Loucy (cell line): ENCODE data around the gene SEC24B.

Experiments used
- H2AFZ ChIP-seq: fragments of 200-600 bp; sonication (generic); 2 replicates; pipeline ENCODE4 v1.6.0; 2016; ENCODE audit warnings: antibody characterized with exemption, mild to moderate bottlenecking, low read length, moderate library complexity
- H3F3A ChIP-seq: fragments of 200-600 bp; 2 replicates; pipeline ENCODE4 v1.6.0; 2016; ENCODE audit warnings: antibody characterized with exemption, low read depth, mild to moderate bottlenecking
- H3K27me3 ChIP-seq: fragments of 200-600 bp; sonication (generic); 2 replicates; pipeline ENCODE4 v1.6.1; 2014; ENCODE audit warnings: low read length, mild to moderate bottlenecking; ENCODE audit not compliant: insufficient read depth, poor library complexity, severe bottlenecking
- H3K36me3 ChIP-seq: fragments of 200-600 bp; sonication (generic); 2 replicates; pipeline ENCODE4 v1.6.1; 2016; ENCODE audit warnings: low read length; ENCODE audit not compliant: insufficient read depth
- H3K4me1 ChIP-seq: fragments of 200-600 bp; sonication (generic); 2 replicates; pipeline ENCODE4 v1.5.1; 2014; ENCODE audit warnings: low read length, mild to moderate bottlenecking; ENCODE audit not compliant: insufficient read depth, poor library complexity, severe bottlenecking
- H3K4me2 ChIP-seq: fragments of 200-600 bp; sonication (generic); 2 replicates; pipeline ENCODE4 v1.6.0; 2014; ENCODE audit warnings: antibody characterized with exemption, low read length, low read depth, mild to moderate bottlenecking; ENCODE audit not compliant: poor library complexity, severe bottlenecking
- H3K4me3 ChIP-seq: fragments of 200-600 bp; sonication (generic); 2 replicates; pipeline ENCODE4 v1.5.1; 2014; ENCODE audit warnings: low read length, mild to moderate bottlenecking, mixed read lengths; ENCODE audit not compliant: poor library complexity, severe bottlenecking
- H3K79me2 ChIP-seq: fragments of 200-600 bp; sonication (generic); 2 replicates; pipeline ENCODE4 v1.6.1; 2014; ENCODE audit warnings: low read length; ENCODE audit not compliant: insufficient read depth
- H3K9ac ChIP-seq: fragments of 200-600 bp; sonication (generic); 2 replicates; pipeline ENCODE4 v1.6.0; 2014; ENCODE audit warnings: mild to moderate bottlenecking, low read depth, low read length, moderate library complexity; ENCODE audit not compliant: poor library complexity, severe bottlenecking
- H3K9me2 ChIP-seq: fragments of 200-600 bp; sonication (generic); replicated peaks from 2 replicates; pipeline ENCODE4 v1.6.1; 2016; ENCODE audit warnings: low read depth, low read length, mixed read lengths
- H3K9me3 ChIP-seq: fragments of 200-600 bp; sonication (generic); 2 replicates; pipeline ENCODE4 v1.6.1; 2014; ENCODE audit warnings: mild to moderate bottlenecking, antibody characterized with exemption, low read length, low read depth; ENCODE audit not compliant: insufficient read depth
- H4K20me1 ChIP-seq: fragments of 200-600 bp; sonication (generic); 2 replicates; pipeline ENCODE4 v1.6.0; 2014; ENCODE audit warnings: antibody characterized with exemption, low read length, mild to moderate bottlenecking; ENCODE audit not compliant: insufficient read depth, poor library complexity, severe bottlenecking
- CTCF ChIP-seq: fragments of 200-600 bp; sonication (generic); conservative IDR thresholded peaks from 2 replicates; pipeline ENCODE4 v1.5.1; 2014; ENCODE audit warnings: mild to moderate bottlenecking, antibody characterized with exemption, low read length
- EZH2phosphoT487 ChIP-seq: fragments of 200-600 bp; IDR thresholded peaks from 2 replicates; pipeline ENCODE4 v1.6.1; 2018; ENCODE audit warnings: antibody characterized with exemption, mild to moderate bottlenecking, moderate library complexity, borderline replicate concordance

Gene SEC24B

GRCh38 chr4:109408711-109409110 lies 24.9 kb upstream of the SEC24B start:
- no peaks in the 10 kb centered on the region for H3K79me2 ChIP-seq
- no peaks in the 10 kb centered on the region for H3K27me3 ChIP-seq
- no peaks in the 10 kb centered on the region for H3K9me2 ChIP-seq
- no peaks in the 10 kb centered on the region for H3F3A ChIP-seq
- no peaks in the 10 kb centered on the region for H3K9me3 ChIP-seq
- no peaks in the 10 kb centered on the region for H3K4me1 ChIP-seq
- TF ChIP-seq EZH2phosphoT487 (no peak), CTCF (no peak)
- no peaks in the 10 kb centered on the region for H4K20me1 ChIP-seq
- no peak overlapping the region for H2AFZ ChIP-seq
- H3K9ac ChIP-seq = no peak overlapping the region
- H3K36me3 ChIP-seq = no peaks in the 10 kb centered on the region
- H3K4me3 ChIP-seq = no peak overlapping the region
- H3K4me2 ChIP-seq = no peak overlapping the region

GRCh38 chr4:109410226-109410625 lies 23.4 kb upstream of the SEC24B start:
- Histone ChIP-seq H3K9ac (no peak overlapping the region), H2AFZ (no peak overlapping the region), H3K79me2 (no peaks in the 10 kb centered on the region), H3K36me3 (no peaks in the 10 kb centered on the region), H3K4me3 (no peak overlapping the region), H3K27me3 (no peaks in the 10 kb centered on the region), H3F3A (no peaks in the 10 kb centered on the region), H3K4me2 (no peak overlapping the region), H4K20me1 (no peaks in the 10 kb centered on the region), H3K9me2 (no peaks in the 10 kb centered on the region), H3K9me3 (no peaks in the 10 kb centered on the region), H3K4me1 (no peaks in the 10 kb centered on the region)
- no peak for TF ChIP-seq EZH2phosphoT487
- TF ChIP-seq CTCF = no peak

- no peak for TF ChIP-seq EZH2phosphoT487
- TF ChIP-seq CTCF = no peak
- Histone ChIP-seq H3K9me2 (no peaks in the 10 kb centered on the region), H3K9ac (no peak overlapping the region), H3F3A (no peaks in the 10 kb centered on the region), H2AFZ (no peak overlapping the region), H4K20me1 (no peaks in the 10 kb centered on the region), H3K79me2 (no peaks in the 10 kb centered on the region), H3K27me3 (no peaks in the 10 kb centered on the region), H3K4me3 (no peak overlapping the region), H3K9me3 (no peaks in the 10 kb centered on the region), H3K4me1 (no peaks in the 10 kb centered on the region), H3K4me2 (no peak overlapping the region), H3K36me3 (no peaks in the 10 kb centered on the region)
Measured at GRCh38 chr4:109410776-109411175, 22.8 kb upstream of the SEC24B start.
